MCF 10A (cell line): ENCODE measurements around the gene ANKRD13A. TPM values are rescaled to one million over a fixed set of nuclear protein-coding genes. Genes with fewer than 3 reads are reported as not detected.

Experiments used
- BruUV-seq: library from RNA; stranded (reverse); fragments of 400-500 nt; replicated peaks from 2 replicates; lab custom pipeline; 2021; lab: Mats Ljungman, UMichigan
- CTCF ChIA-PET: fragments of 300-600 bp; sonication (Branson Sonifier 250); formaldehyde crosslinking; extraction: SDS; loops from one replicate; lab custom pipeline; 2021; ENCODE audit warnings: antibody characterized with exemption, inconsistent platforms; lab: Yijun Ruan, JAX
- POLR2A ChIA-PET: fragments of 300-600, 350-650 bp; sonication (Branson Sonifier 250); formaldehyde crosslinking; extraction: SDS; loops from one replicate; lab custom pipeline; 2020; ENCODE audit warnings: antibody characterized with exemption, inconsistent platforms; lab: Yijun Ruan, JAX
- DNase-seq: peaks from one replicate; pipeline ENCODE4 v3.0.0-alpha.2; 2018; ENCODE audit not compliant: unreplicated experiment
- H3K27ac Mint-ChIP-seq: one replicate; pipeline ENCODE4 v1.8.0; 2022; ENCODE audit warnings: mild to moderate bottlenecking, low read depth, mixed read lengths; ENCODE audit not compliant: unreplicated experiment
- H3K27me3 Mint-ChIP-seq: one replicate; pipeline ENCODE4 v1.8.0; 2022; ENCODE audit warnings: mixed read lengths; ENCODE audit not compliant: insufficient read depth, unreplicated experiment
- H3K36me3 Mint-ChIP-seq: one replicate; pipeline ENCODE4 v1.8.0; 2022; ENCODE audit warnings: mild to moderate bottlenecking, moderate library complexity, mixed read lengths; ENCODE audit not compliant: insufficient read depth, unreplicated experiment
- H3K4me1 Mint-ChIP-seq: one replicate; pipeline ENCODE4 v1.8.0; 2022; ENCODE audit warnings: mixed read lengths; ENCODE audit not compliant: insufficient read depth, unreplicated experiment
- H3K4me3 Mint-ChIP-seq: one replicate; pipeline ENCODE4 v1.8.0; 2022; ENCODE audit warnings: mild to moderate bottlenecking, moderate library complexity, mixed read lengths; ENCODE audit not compliant: unreplicated experiment
- H3K9me3 Mint-ChIP-seq: one replicate; pipeline ENCODE4 v1.8.0; 2022; ENCODE audit warnings: mixed read lengths; ENCODE audit not compliant: unreplicated experiment
- CTCF ChIP-seq: fragments of 200-600 bp; IDR thresholded peaks from one replicate; pipeline ENCODE4 v1.8.0; 2022; ENCODE audit warnings: antibody characterized with exemption, mild to moderate bottlenecking; ENCODE audit not compliant: unreplicated experiment
- intact Hi-C: fragments of 100-400 bp; cut with micrococcal nuclease; formaldehyde crosslinking; loops from 2 replicates; pipeline ENCODE4 v1.14.1; 2022
- total RNA-seq: library from RNA; stranded (reverse); gene quantifications from 2 replicates; pipeline ENCODE4 v1.2.3, GENCODE V29; 2022

The ANKRD13A gene
- total RNA-seq, 1 experiment from 2014 or later, result 32.5 TPM

- DNase-seq, result no peak
- peaks cover 25% of the 10 kb centered on the region for H3K4me1 Mint-ChIP-seq
Observed at GRCh38 chr12:109998241-109998903, 858 bp upstream of the ANKRD13A start.

GRCh38 chr12:109999649-109999971 is 380 bp downstream of the ANKRD13A start:
- no peaks in the 10 kb centered on the region for H3K27me3 Mint-ChIP-seq

More at GRCh38 chr12:109998241-109998903, 858 bp upstream of the ANKRD13A start:
- ChIA-PET POLR2A (interaction anchor here (0.5 to 2.3 kb wide), 21 partner anchors 8 to 619 kb away, joined by 3 to 15 read pairs (median 3); partner anchors contain the start of gene C12orf76), CTCF (interaction anchor here (0.6 kb wide), 1 partner anchor 452 kb away, joined by 3 read pairs; no protein-coding TSS in a partner anchor)
- no peaks in the 10 kb centered on the region for H3K27me3 Mint-ChIP-seq
- H3K4me3 Mint-ChIP-seq, result peak overlapping the region; percentile 82
- no TSS peak for BruUV-seq
- peak overlapping the region; percentile 100 for H3K27ac Mint-ChIP-seq
- no peak for TF ChIP-seq CTCF
- intact Hi-C loops, result no loop called here
- peaks cover 2% of the 10 kb centered on the region for H3K36me3 Mint-ChIP-seq
- no peaks in the 10 kb centered on the region for H3K9me3 Mint-ChIP-seq

GRCh38 chr12:109999983-110000505 is 814 bp downstream of the ANKRD13A start:
- intact Hi-C loops, result loop anchor here (2.0 to 5.0 kb wide), 2 partner anchors 25 to 37 kb away; no protein-coding TSS in a partner anchor
- no peak for TF ChIP-seq CTCF
- BruUV-seq, result TSS peak; percentile 49
- Mint-ChIP-seq H3K9me3 (no peaks in the 10 kb centered on the region), H3K27me3 (no peaks in the 10 kb centered on the region), H3K36me3 (peaks cover 6% of the 10 kb centered on the region), H3K4me1 (peaks cover 18% of the 10 kb centered on the region), H3K4me3 (peak overlapping the region; percentile 82), H3K27ac (peak overlapping the region; percentile 55)
- POLR2A ChIA-PET, result interaction anchor here (0.6 to 2.2 kb wide), 12 partner anchors 12 to 1781 kb away, joined by 3 to 15 read pairs (median 4); partner anchors contain the start of genes ATP2A2, C12orf76 and IFT81
- peak; percentile 36 for DNase-seq
- CTCF ChIA-PET, result no interaction called here

More at GRCh38 chr12:109999649-109999971, 380 bp downstream of the ANKRD13A start:
- Mint-ChIP-seq H3K9me3 (no peaks in the 10 kb centered on the region), H3K4me3 (peak overlapping the region; percentile 82), H3K27ac (peak overlapping the region; percentile 100), H3K36me3 (peaks cover 6% of the 10 kb centered on the region), H3K4me1 (peaks cover 22% of the 10 kb centered on the region)
- ChIA-PET POLR2A (interaction anchor here (0.6 to 2.3 kb wide), 22 partner anchors 12 to 1781 kb away, joined by 3 to 15 read pairs (median 4); partner anchors contain the start of genes ATP2A2, C12orf76 and IFT81), CTCF (no interaction called here)
- DNase-seq, result no peak
- no peak for TF ChIP-seq CTCF
- BruUV-seq, result no TSS peak
- intact Hi-C loops, result no loop called here

- Mint-ChIP-seq H3K27me3 (no peaks in the 10 kb centered on the region), H3K9me3 (no peaks in the 10 kb centered on the region), H3K4me1 (peaks cover 17% of the 10 kb centered on the region), H3K27ac (no peak overlapping the region), H3K36me3 (peaks cover 6% of the 10 kb centered on the region), H3K4me3 (peak overlapping the region; percentile 82)
- TF ChIP-seq CTCF, result no peak
- no peak for DNase-seq
- intact Hi-C loops, result loop anchor here (2.0 to 5.0 kb wide), 2 partner anchors 23 to 36 kb away; no protein-coding TSS in a partner anchor
- ChIA-PET CTCF (no interaction called here), POLR2A (interaction anchor here (0.8 to 2.5 kb wide), 6 partner anchors 10 to 467 kb away, joined by 3 to 11 read pairs (median 5); partner anchors contain the start of genes FAM216A and GPN3)
- BruUV-seq, result no TSS peak
Observed at GRCh38 chr12:110001596-110001995, 2.4 kb downstream of the ANKRD13A start.
